T-helper 9 cell (primary cell): ENCODE results near the gene CRYGD.
"Not testable (repeated sequence)": the region's sequence is repeated elsewhere in the genome, so short reads cannot be mapped to it uniquely, and the experiment has no call there.

Experiments
- DNase-seq: peaks from one replicate; pipeline ENCODE4 v3.0.0-alpha.2; 2020

Gene CRYGD

GRCh38 chr2:208129744-208130711 is 5.7 kb upstream of the CRYGD start, which contains the start of gene CRYGC:
Gene CRYGC (minus strand): TSS chr2:208129828. CDS start chr2:208129792, 36 bp downstream.
- DNase-seq = no peak

- no peak for DNase-seq
Observed at GRCh38 chr2:208128136-208128535, 3.8 kb upstream of the CRYGD start.

GRCh38 chr2:208127090-208127489 is 2.8 kb upstream of the CRYGD start:
- no peak for DNase-seq

GRCh38 chr2:208125251-208125650 is 927 bp upstream of the CRYGD start:
- no peak for DNase-seq

- DNase-seq = no peak
Observed at GRCh38 chr2:208122248-208122647, 2.1 kb downstream of the CRYGD start.

- DNase-seq = no peak
Observed at GRCh38 chr2:208118918-208119317, 5.4 kb downstream of the CRYGD start.

- DNase-seq = not testable (repeated sequence)
Observed at GRCh38 chr2:208117390-208117789, 6.9 kb downstream of the CRYGD start.

- DNase-seq = no peak
Observed at GRCh38 chr2:208112969-208113368, 11.4 kb downstream of the CRYGD start.

GRCh38 chr2:208112273-208112745 is 12.0 kb downstream of the CRYGD start:
- not testable (repeated sequence) for DNase-seq

- no peak for DNase-seq
Observed at GRCh38 chr2:208103616-208104015, 20.7 kb downstream of the CRYGD start.

GRCh38 chr2:208101716-208102631 is 22.4 kb downstream of the CRYGD start:
- no peak for DNase-seq

GRCh38 chr2:208099682-208100470 is 24.4 kb downstream of the CRYGD start:
- no peak for DNase-seq

GRCh38 chr2:208098701-208099100 is 25.6 kb downstream of the CRYGD start:
- DNase-seq = not testable (repeated sequence)

- DNase-seq = no peak
Observed at GRCh38 chr2:208098267-208098666, 26.1 kb downstream of the CRYGD start.

GRCh38 chr2:208097801-208098200 is 26.5 kb downstream of the CRYGD start:
- no peak for DNase-seq

GRCh38 chr2:208097313-208097712 is 27.0 kb downstream of the CRYGD start:
- no peak for DNase-seq

GRCh38 chr2:208096080-208096479 is 28.2 kb downstream of the CRYGD start:
- DNase-seq = no peak

- no peak for DNase-seq
Observed at GRCh38 chr2:208093128-208093527, 31.2 kb downstream of the CRYGD start.

GRCh38 chr2:208092093-208092832 is 32.1 kb downstream of the CRYGD start:
- DNase-seq = no peak

GRCh38 chr2:208090420-208090819 is 33.9 kb downstream of the CRYGD start:
- no peak for DNase-seq

GRCh38 chr2:208086029-208086428 is 38.3 kb downstream of the CRYGD start:
- no peak for DNase-seq

GRCh38 chr2:208083807-208084206 is 40.5 kb downstream of the CRYGD start:
- DNase-seq = no peak
